Immature natural killer cell (primary cell): ENCODE data around the gene CITED4. TPM values are rescaled to one million over a fixed set of nuclear protein-coding genes. Genes with fewer than 3 reads are reported as not detected.

ENCODE experiments used
- DNase-seq, 3 donors: peaks; one replicate each; pipeline ENCODE4 v3.0.0; 2022; ENCODE audit warnings: mixed read lengths in 1 of 3
- H3K27ac Mint-ChIP-seq, 6 donors: one replicate each; pipeline ENCODE4 v1.8.0; 2020; ENCODE audit warnings: mixed read lengths in 6 of 6, mild to moderate bottlenecking in 5 of 6, inconsistent platforms in 4 of 6, moderate library complexity in 3 of 6
- H3K27me3 Mint-ChIP-seq, 3 donors: one replicate each; pipeline ENCODE4 v1.8.0; 2020 to 2021; ENCODE audit warnings: low read depth in 3 of 3, mild to moderate bottlenecking in 3 of 3, mixed read lengths in 3 of 3, moderate library complexity in 3 of 3, inconsistent platforms in 1 of 3
- H3K36me3 Mint-ChIP-seq, 3 donors: one replicate each; pipeline ENCODE4 v1.8.0; 2020; ENCODE audit warnings: mixed read lengths in 3 of 3, inconsistent platforms in 2 of 3, mild to moderate bottlenecking in 2 of 3
- H3K4me1 Mint-ChIP-seq, 2 donors: one replicate each; pipeline ENCODE4 v1.8.0; 2020; ENCODE audit warnings: inconsistent platforms in 2 of 2, mild to moderate bottlenecking in 2 of 2, mixed read lengths in 2 of 2, moderate library complexity in 1 of 2
- H3K4me3 Mint-ChIP-seq, 5 donors: one replicate each; pipeline ENCODE4 v1.8.0; 2020; ENCODE audit warnings: mild to moderate bottlenecking in 5 of 5, mixed read lengths in 5 of 5, inconsistent platforms in 3 of 5, moderate library complexity in 3 of 5
- H3K9me3 Mint-ChIP-seq, 6 donors: one replicate each; pipeline ENCODE4 v1.8.0; 2020; ENCODE audit warnings: mild to moderate bottlenecking in 6 of 6, mixed read lengths in 6 of 6, inconsistent platforms in 4 of 6, moderate library complexity in 3 of 6
- polyA plus RNA-seq, 3 donors: library from polyadenylated mRNA; unstranded; fragments of 300-500 nt; fragmentation: Illumina TruSeq; gene quantifications; one replicate each; pipeline ENCODE4 v1.2.3, GENCODE V29; 2021

Gene CITED4
- polyA plus RNA-seq, 3 donors from 2014 or later = 2.1 to 3.5 (median 2.7) TPM

GRCh38 chr1:40841602-40842001 is 20.6 kb downstream of the CITED4 start:
- Mint-ChIP-seq H3K36me3 (peaks cover 0 to 5% (median 5%) of the 10 kb centered on the region in 3 donors), H3K4me1 (peaks cover 17 to 27% of the 10 kb centered on the region in 2 donors), H3K27ac (no peak overlapping the region), H3K27me3 (peaks cover 5 to 9% (median 5%) of the 10 kb centered on the region in 3 donors), H3K4me3 (no peak overlapping the region), H3K9me3 (no peaks in the 10 kb centered on the region)
- no peak for DNase-seq

GRCh38 chr1:40840526-40841323 is 21.4 kb downstream of the CITED4 start:
- no peaks in the 10 kb centered on the region for H3K9me3 Mint-ChIP-seq
- peaks cover 17 to 26% of the 10 kb centered on the region in 2 donors for H3K4me1 Mint-ChIP-seq
- H3K4me3 Mint-ChIP-seq = no peak overlapping the region
- peaks cover 5 to 9% (median 5%) of the 10 kb centered on the region in 3 donors for H3K27me3 Mint-ChIP-seq
- peaks cover 0 to 5% (median 5%) of the 10 kb centered on the region in 3 donors for H3K36me3 Mint-ChIP-seq
- DNase-seq = no peak
- H3K27ac Mint-ChIP-seq = peak overlapping the region in 3 of 6 donors; percentile 37 to 50 (median 40)

- peaks cover 0 to 5% (median 5%) of the 10 kb centered on the region in 3 donors for H3K36me3 Mint-ChIP-seq
- H3K27ac Mint-ChIP-seq = no peak overlapping the region
- no peak overlapping the region for H3K4me3 Mint-ChIP-seq
- no peaks in the 10 kb centered on the region for H3K9me3 Mint-ChIP-seq
- H3K27me3 Mint-ChIP-seq = peaks cover 5 to 9% (median 5%) of the 10 kb centered on the region in 3 donors
- no peak for DNase-seq
- H3K4me1 Mint-ChIP-seq = peaks cover 10 to 18% of the 10 kb centered on the region in 2 donors
These were observed 22.2 kb downstream of the CITED4 start for GRCh38 chr1:40839943-40840335.

- Mint-ChIP-seq H3K9me3 (no peaks in the 10 kb centered on the region), H3K36me3 (peaks cover 0 to 5% (median 5%) of the 10 kb centered on the region in 3 donors), H3K4me1 (peaks cover 7 to 14% of the 10 kb centered on the region in 2 donors), H3K27me3 (peaks cover 5 to 9% (median 5%) of the 10 kb centered on the region in 3 donors), H3K4me3 (no peak overlapping the region), H3K27ac (no peak overlapping the region)
- DNase-seq = no peak
These were observed 22.9 kb downstream of the CITED4 start for GRCh38 chr1:40838980-40839942.

- no peaks in the 10 kb centered on the region for H3K9me3 Mint-ChIP-seq
- no peak overlapping the region for H3K4me3 Mint-ChIP-seq
- no peak for DNase-seq
- peaks cover 0 to 5% (median 5%) of the 10 kb centered on the region in 3 donors for H3K36me3 Mint-ChIP-seq
- peaks cover 7 to 14% of the 10 kb centered on the region in 2 donors for H3K4me1 Mint-ChIP-seq
- no peak overlapping the region for H3K27ac Mint-ChIP-seq
- peaks cover 3 to 9% (median 7%) of the 10 kb centered on the region in 3 donors for H3K27me3 Mint-ChIP-seq
These were observed 23.9 kb downstream of the CITED4 start for GRCh38 chr1:40838045-40838979.

- Mint-ChIP-seq H3K27ac (no peak overlapping the region), H3K4me3 (no peak overlapping the region), H3K36me3 (peaks cover 0 to 3% (median 3%) of the 10 kb centered on the region in 3 donors), H3K27me3 (peaks cover 3 to 9% (median 7%) of the 10 kb centered on the region in 3 donors), H3K9me3 (no peaks in the 10 kb centered on the region), H3K4me1 (peaks cover 7 to 14% of the 10 kb centered on the region in 2 donors)
- DNase-seq = no peak
These were observed 24.6 kb downstream of the CITED4 start for GRCh38 chr1:40837601-40838000.

- H3K4me1 Mint-ChIP-seq = peaks cover 7 to 12% of the 10 kb centered on the region in 2 donors
- H3K4me3 Mint-ChIP-seq = no peak overlapping the region
- DNase-seq = no peak
- H3K27ac Mint-ChIP-seq = no peak overlapping the region
- H3K36me3 Mint-ChIP-seq = no peaks in the 10 kb centered on the region
- no peaks in the 10 kb centered on the region for H3K9me3 Mint-ChIP-seq
- peaks cover 2 to 6% (median 3%) of the 10 kb centered on the region in 3 donors for H3K27me3 Mint-ChIP-seq
These were observed 25.9 kb downstream of the CITED4 start for GRCh38 chr1:40836283-40836682.

- Mint-ChIP-seq H3K36me3 (no peaks in the 10 kb centered on the region), H3K4me3 (no peak overlapping the region), H3K4me1 (no peaks in the 10 kb centered on the region), H3K27me3 (peaks cover 0 to 4% (median 2%) of the 10 kb centered on the region in 3 donors), H3K27ac (no peak overlapping the region), H3K9me3 (no peaks in the 10 kb centered on the region)
- DNase-seq = no peak
These were observed 27.1 kb downstream of the CITED4 start for GRCh38 chr1:40834968-40835545.

GRCh38 chr1:40833979-40834378 is 28.2 kb downstream of the CITED4 start:
- H3K36me3 Mint-ChIP-seq = no peaks in the 10 kb centered on the region
- H3K4me1 Mint-ChIP-seq = no peaks in the 10 kb centered on the region
- no peak overlapping the region for H3K4me3 Mint-ChIP-seq
- no peaks in the 10 kb centered on the region for H3K9me3 Mint-ChIP-seq
- H3K27me3 Mint-ChIP-seq = peaks cover under 1 to 2% (median 2%) of the 10 kb centered on the region in 3 donors
- H3K27ac Mint-ChIP-seq = no peak overlapping the region
- no peak for DNase-seq

- H3K9me3 Mint-ChIP-seq = no peaks in the 10 kb centered on the region
- no peak overlapping the region for H3K27ac Mint-ChIP-seq
- no peaks in the 10 kb centered on the region for H3K36me3 Mint-ChIP-seq
- peaks cover 0 to 2% (median 2%) of the 10 kb centered on the region in 3 donors for H3K27me3 Mint-ChIP-seq
- H3K4me1 Mint-ChIP-seq = peaks cover 3 to 4% of the 10 kb centered on the region in 2 donors
- H3K4me3 Mint-ChIP-seq = no peak overlapping the region
- DNase-seq = no peak
These were observed 31.0 kb downstream of the CITED4 start for GRCh38 chr1:40831001-40831732.

- peaks cover 7 to 10% of the 10 kb centered on the region in 2 donors for H3K4me1 Mint-ChIP-seq
- H3K9me3 Mint-ChIP-seq = no peaks in the 10 kb centered on the region
- H3K27ac Mint-ChIP-seq = no peak overlapping the region
- H3K4me3 Mint-ChIP-seq = no peak overlapping the region
- H3K27me3 Mint-ChIP-seq = peaks cover 0 to 2% (median 2%) of the 10 kb centered on the region in 3 donors
- no peak for DNase-seq
- H3K36me3 Mint-ChIP-seq = no peaks in the 10 kb centered on the region
These were observed 31.7 kb downstream of the CITED4 start for GRCh38 chr1:40830419-40830943.

- Mint-ChIP-seq H3K4me1 (peaks cover 11 to 16% of the 10 kb centered on the region in 2 donors), H3K36me3 (no peaks in the 10 kb centered on the region), H3K27ac (no peak overlapping the region), H3K27me3 (peaks cover 2% of the 10 kb centered on the region in 3 donors), H3K4me3 (no peak overlapping the region), H3K9me3 (no peaks in the 10 kb centered on the region)
- no peak for DNase-seq
These were observed 32.4 kb downstream of the CITED4 start for GRCh38 chr1:40829631-40830245.
